CD4-positive, alpha-beta T cell (primary cell): ENCODE measurements around the gene TMIE. TPM values are rescaled to one million over a fixed set of nuclear protein-coding genes. Genes with fewer than 3 reads are reported as not detected.
A peak's percentile ranks its signal among the peaks of the same experiment; 100 is the strongest.

Experiments
- ATAC-seq: fragments of 200-7000 bp; cut with Tn5 transposase; one replicate; pipeline ENCODE4 v1.10.0; 2022; ENCODE audit warnings: mild to moderate bottlenecking; ENCODE audit not compliant: poor library complexity
- CTCF ChIA-PET: fragments of 350-600 bp; sonication (Branson Sonifier 250); formaldehyde crosslinking; loops from one replicate; lab custom pipeline; 2021; ENCODE audit warnings: antibody characterized with exemption, inconsistent platforms; lab: Charles Lee
- POLR2A ChIA-PET: fragments of 350-600 bp; sonication (Branson Sonifier 250); formaldehyde crosslinking; loops from one replicate; lab custom pipeline; 2021; ENCODE audit warnings: antibody characterized with exemption, inconsistent platforms; lab: Charles Lee
- DNase-seq, 14 experiments: peaks; one replicate each; pipeline ENCODE4 v3.0.0-alpha.2; 2013 to 2020; ENCODE audit warnings: mixed read lengths in 2 of 14
- H3K27ac ChIP-seq, 2 donors: one replicate each; pipeline versions ENCODE4 v1.5.1 to v1.7.0; 2013; ENCODE audit warnings: low read length in 2 of 2, low read depth in 1 of 2, mild to moderate bottlenecking in 1 of 2
- H3K27me3 ChIP-seq, 2 experiments: 1 replicate in 1 of 2; 2 replicates in 1 of 2; pipeline versions ENCODE4 v1.6.1 to v1.7.0; 2013; ENCODE audit warnings: low read length in 2 of 2, control low read depth in 1 of 2, mild to moderate bottlenecking in 1 of 2, moderate library complexity in 1 of 2; ENCODE audit not compliant: insufficient read depth in 2 of 2, control insufficient read depth in 1 of 2
- H3K36me3 ChIP-seq: one replicate; pipeline ENCODE4 v1.6.1; 2013; ENCODE audit warnings: low read length, control low read depth; ENCODE audit not compliant: insufficient read depth
- H3K4me1 ChIP-seq: one replicate; pipeline ENCODE4 v1.6.1; 2013; ENCODE audit warnings: low read length, control low read depth; ENCODE audit not compliant: insufficient read depth
- H3K4me3 ChIP-seq: one replicate; pipeline ENCODE4 v1.5.1; 2013; ENCODE audit warnings: mild to moderate bottlenecking, low read length, moderate library complexity
- H3K9me3 ChIP-seq, 2 experiments: 1 replicate in 1 of 2; 2 replicates in 1 of 2; pipeline versions ENCODE4 v1.6.1 to v1.7.0; 2013; ENCODE audit warnings: low read length in 2 of 2, mild to moderate bottlenecking in 2 of 2, control low read depth in 1 of 2, moderate library complexity in 1 of 2; ENCODE audit not compliant: control insufficient read depth in 1 of 2, insufficient read depth in 1 of 2
- H3K27ac Mint-ChIP-seq: one replicate; pipeline ENCODE4 v1.8.0; 2020; ENCODE audit warnings: mixed read lengths
- H3K27me3 Mint-ChIP-seq: one replicate; pipeline ENCODE4 v1.8.0; 2021; ENCODE audit warnings: mixed read lengths
- H3K36me3 Mint-ChIP-seq: one replicate; pipeline ENCODE4 v1.8.0; 2021; ENCODE audit warnings: low read depth, mixed read lengths
- H3K4me1 Mint-ChIP-seq: one replicate; pipeline ENCODE4 v1.8.0; 2021; ENCODE audit warnings: low read depth, mixed read lengths
- H3K4me3 Mint-ChIP-seq: one replicate; pipeline ENCODE4 v1.8.0; 2020; ENCODE audit warnings: mild to moderate bottlenecking, mixed read lengths
- H3K9me3 Mint-ChIP-seq: one replicate; pipeline ENCODE4 v1.8.0; 2020; ENCODE audit warnings: mixed read lengths
- CTCF ChIP-seq: fragments of 200-600 bp; IDR thresholded peaks from one replicate; pipeline ENCODE4 v1.8.0; 2022; ENCODE audit warnings: antibody characterized with exemption, mild to moderate bottlenecking
- intact Hi-C, 2 experiments: fragments of 100-400 bp; cut with DNase I in 1 of 2; cut with micrococcal nuclease in 1 of 2; formaldehyde crosslinking; loops; one replicate each; pipeline versions ENCODE4 v1.15.1 to v1.9.0; 2023 to 2025; cut with DNase I, micrococcal nuclease
- total RNA-seq, 174 experiments: library from RNA in 2 of 174; stranded (reverse) in 2 of 174; gene quantifications; one replicate each; pipeline ENCODE4 v1.2.3 and lab custom pipeline; 2021 to 2026

TMIE gene
- total RNA-seq, 2 experiments from 2014 or later, result 0.92 to 1.2 TPM

DNA sequence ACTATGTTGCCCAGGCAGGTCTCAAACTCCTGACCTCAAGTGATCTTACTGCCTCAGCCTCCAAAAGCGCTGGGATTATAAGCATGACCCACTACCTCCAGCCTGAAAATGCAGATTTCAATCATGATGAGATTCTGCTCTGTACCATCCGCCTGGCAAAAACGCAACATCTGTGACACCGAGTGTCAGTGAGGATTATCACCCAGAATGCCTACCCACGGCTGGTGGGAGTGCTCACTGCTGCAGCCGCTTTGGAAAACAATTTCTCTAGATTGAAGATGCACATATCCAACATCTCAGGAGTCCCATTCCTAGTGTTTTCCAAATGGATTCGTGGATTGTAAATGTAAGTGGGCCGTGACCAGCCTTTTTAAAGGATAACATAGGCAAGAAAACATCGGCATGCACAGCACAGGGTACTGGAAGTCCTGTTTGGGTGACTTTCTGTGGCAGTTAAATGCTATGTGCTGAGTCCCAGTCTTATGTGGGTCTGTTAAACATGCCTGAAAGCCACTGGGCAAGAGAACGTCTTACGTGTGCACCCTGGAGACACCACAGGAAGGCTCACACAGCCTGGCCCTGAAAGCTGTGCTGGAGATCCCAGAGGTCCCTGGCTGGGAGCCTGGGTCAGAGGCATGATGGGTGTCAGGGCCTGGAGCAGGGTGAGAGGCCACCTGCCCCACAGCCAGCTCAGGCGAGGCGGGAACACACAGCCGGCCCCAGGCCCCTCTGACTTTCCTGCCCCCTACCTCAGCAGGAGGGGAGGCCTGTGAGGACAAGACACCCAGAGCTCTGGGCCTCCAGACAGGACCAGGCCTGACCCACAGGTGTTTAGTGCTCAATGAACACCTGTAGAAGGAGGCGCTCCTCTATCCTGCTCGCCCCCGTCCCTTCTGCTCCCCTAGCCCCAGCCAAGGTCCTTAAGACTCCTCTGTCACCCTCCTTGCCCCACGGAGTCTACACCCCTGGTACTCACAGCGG, 15.6 kb downstream of the TMIE start:
- intact Hi-C loops, result no loop called here
- ChIA-PET CTCF (interaction anchor here (1.0 kb wide), 1 partner anchor 11 kb away, joined by 3 read pairs; no protein-coding TSS in a partner anchor), POLR2A (no interaction called here)
- no peak overlapping the region for H3K4me3 Mint-ChIP-seq
- H3K9me3 Mint-ChIP-seq, result no peaks in the 10 kb centered on the region
- no peak for ATAC-seq
- H3K27ac Mint-ChIP-seq, result no peak overlapping the region
- H3K27me3 Mint-ChIP-seq, result peaks cover 27% of the 10 kb centered on the region
- H3K36me3 Mint-ChIP-seq, result no peaks in the 10 kb centered on the region
- no peaks in the 10 kb centered on the region for H3K4me1 Mint-ChIP-seq
- Histone ChIP-seq H3K4me1 (no peaks in the 10 kb centered on the region), H3K36me3 (no peaks in the 10 kb centered on the region), H3K9me3 (no peaks in the 10 kb centered on the region), H3K4me3 (no peak overlapping the region), H3K27ac (no peak overlapping the region), H3K27me3 (peaks cover 0 to 13% of the 10 kb centered on the region in 2 experiments)
- peak in 1 of 14 experiments; percentile 23 for DNase-seq
- no peak for TF ChIP-seq CTCF

DNA sequence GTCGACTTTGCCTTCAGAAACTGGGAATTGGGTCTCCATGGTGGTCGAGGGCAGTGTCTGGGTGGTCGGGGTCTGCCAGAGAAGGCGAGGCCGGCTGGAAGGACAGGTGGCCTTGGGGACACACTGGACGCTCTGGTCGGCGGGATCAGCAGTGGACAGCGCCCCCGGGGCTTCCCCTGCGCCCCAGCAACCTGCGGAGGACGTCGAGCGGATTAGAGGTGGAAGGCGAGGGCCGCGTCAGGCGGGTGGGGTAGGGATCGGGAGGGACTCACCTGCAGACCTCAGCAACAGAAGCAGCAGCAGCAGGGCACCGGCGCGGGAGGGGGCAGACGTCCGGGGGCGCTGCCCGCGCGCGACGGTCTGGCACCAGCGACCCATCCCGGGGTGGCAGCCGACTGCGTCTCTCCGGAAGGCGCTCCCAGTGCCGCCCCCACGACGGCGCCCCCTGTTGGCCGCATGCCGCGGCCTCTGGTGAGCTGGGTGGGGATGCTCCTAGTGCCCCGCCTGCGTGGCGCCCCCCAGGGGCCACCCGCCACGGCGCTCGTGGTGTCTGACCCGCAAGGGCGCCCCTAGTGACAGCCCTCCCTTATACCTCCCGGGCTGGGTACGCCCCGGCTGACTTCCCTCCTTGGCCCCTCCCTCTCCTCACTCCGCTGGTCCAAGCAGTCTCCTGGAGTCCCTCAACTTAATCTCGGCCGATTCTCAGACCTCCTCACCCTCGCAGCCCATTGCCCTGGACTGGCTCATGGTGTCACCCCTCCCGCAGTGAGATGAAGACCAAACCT, 16.4 kb downstream of the TMIE start, which contains the start of gene PRSS50:
PRSS50 (minus strand) TSS at position 423 of the 785 bp plus-strand sequence; CDS start at position 378, 45 bp downstream.
- DNase-seq (peak in 6 of 14 experiments; percentile 12 to 55 (median 33)), ATAC-seq (peak; percentile 75)
- intact Hi-C loops, result no loop called here
- no peak within 1 kb of the TSS for H3K4me3 ChIP-seq
- H3K4me1 ChIP-seq, result no peaks in the 10 kb centered on the region
- no peaks in the 10 kb centered on the region for H3K4me1 Mint-ChIP-seq
- CTCF ChIA-PET, result interaction anchor here (1.0 to 1.1 kb wide), 2 partner anchors 12 to 25 kb away, joined by 3 read pairs; partner anchors contain the start of gene ALS2CL
- H3K27ac Mint-ChIP-seq, result no peak within 1 kb of the TSS
- H3K27me3 ChIP-seq, result peaks cover 0 to 13% of the 10 kb centered on the region in 2 experiments
- H3K9me3 Mint-ChIP-seq, result no peaks in the 10 kb centered on the region
- no peak within 1 kb of the TSS for H3K27ac ChIP-seq
- H3K9me3 ChIP-seq, result no peaks in the 10 kb centered on the region
- no peak for TF ChIP-seq CTCF
- H3K36me3 ChIP-seq, result no peaks in the 10 kb centered on the region
- no peak within 1 kb of the TSS for H3K4me3 Mint-ChIP-seq
- peaks cover 27% of the 10 kb centered on the region for H3K27me3 Mint-ChIP-seq
- no peaks in the 10 kb centered on the region for H3K36me3 Mint-ChIP-seq
- POLR2A ChIA-PET, result no interaction called here

GRCh38 chr3:46719044-46719565, 17.9 kb downstream of the TMIE start:
- no peak overlapping the region for H3K27ac Mint-ChIP-seq
- no peaks in the 10 kb centered on the region for H3K4me1 Mint-ChIP-seq
- no peak overlapping the region for H3K4me3 Mint-ChIP-seq
- intact Hi-C loops, result no loop called here
- Histone ChIP-seq H3K9me3 (no peaks in the 10 kb centered on the region), H3K36me3 (no peaks in the 10 kb centered on the region), H3K27me3 (peaks cover 0 to 13% of the 10 kb centered on the region in 2 experiments), H3K27ac (no peak overlapping the region), H3K4me3 (no peak overlapping the region), H3K4me1 (no peaks in the 10 kb centered on the region)
- ChIA-PET POLR2A (no interaction called here), CTCF (no interaction called here)
- no peaks in the 10 kb centered on the region for H3K9me3 Mint-ChIP-seq
- DNase-seq, result no peak
- peaks cover 27% of the 10 kb centered on the region for H3K27me3 Mint-ChIP-seq
- TF ChIP-seq CTCF, result no peak
- H3K36me3 Mint-ChIP-seq, result no peaks in the 10 kb centered on the region
- ATAC-seq, result no peak
